Hematopoietic multipotent progenitor cell treated with erythropoietin and hydrocortisone succinate and interleukin-3 and kit ligand, for 6 days (in vitro differentiated cells): ENCODE measurements around the gene MYEF2.

Experiments used
- DNase-seq: peaks from one replicate; pipeline ENCODE4 v3.0.0-alpha.2; 2015

MYEF2 gene

DNA sequence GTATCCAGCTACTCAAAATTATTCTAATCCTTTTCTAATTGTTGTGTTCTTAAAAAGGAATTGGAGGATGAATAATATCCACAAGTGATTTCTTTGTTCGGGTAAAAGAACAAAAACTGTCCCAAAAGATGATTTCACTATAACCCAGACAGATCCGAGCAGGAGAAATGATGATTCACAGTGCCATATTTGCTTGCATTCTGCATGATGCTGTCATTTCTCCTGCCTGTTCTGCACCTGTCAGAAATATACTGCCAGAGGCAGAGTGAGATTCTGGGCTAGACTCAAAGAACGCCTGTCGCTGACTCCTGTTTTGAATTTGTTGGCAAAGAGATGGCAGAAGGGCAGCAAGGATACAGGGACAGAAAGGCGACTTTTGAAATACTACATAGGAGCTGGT lies 92.0 kb downstream of the MYEF2 start:
- no peak for DNase-seq

DNA sequence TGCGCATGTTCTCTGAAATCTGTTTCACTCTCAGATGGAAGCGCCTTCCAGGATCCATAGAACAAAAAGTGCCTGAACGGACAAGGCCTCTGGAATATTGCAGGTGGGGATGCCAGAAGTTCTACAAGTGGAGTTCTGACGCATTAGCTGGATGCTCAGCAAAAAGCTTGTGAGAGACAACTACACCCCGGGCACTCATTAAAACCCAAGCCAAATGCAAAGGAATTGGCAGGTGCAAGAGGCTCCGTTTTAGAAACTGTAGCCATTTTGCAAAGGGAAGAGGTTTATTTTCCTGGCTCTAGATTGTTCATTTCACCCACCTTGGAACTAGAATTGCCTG lies 92.5 kb downstream of the MYEF2 start:
- DNase-seq: no peak

DNA sequence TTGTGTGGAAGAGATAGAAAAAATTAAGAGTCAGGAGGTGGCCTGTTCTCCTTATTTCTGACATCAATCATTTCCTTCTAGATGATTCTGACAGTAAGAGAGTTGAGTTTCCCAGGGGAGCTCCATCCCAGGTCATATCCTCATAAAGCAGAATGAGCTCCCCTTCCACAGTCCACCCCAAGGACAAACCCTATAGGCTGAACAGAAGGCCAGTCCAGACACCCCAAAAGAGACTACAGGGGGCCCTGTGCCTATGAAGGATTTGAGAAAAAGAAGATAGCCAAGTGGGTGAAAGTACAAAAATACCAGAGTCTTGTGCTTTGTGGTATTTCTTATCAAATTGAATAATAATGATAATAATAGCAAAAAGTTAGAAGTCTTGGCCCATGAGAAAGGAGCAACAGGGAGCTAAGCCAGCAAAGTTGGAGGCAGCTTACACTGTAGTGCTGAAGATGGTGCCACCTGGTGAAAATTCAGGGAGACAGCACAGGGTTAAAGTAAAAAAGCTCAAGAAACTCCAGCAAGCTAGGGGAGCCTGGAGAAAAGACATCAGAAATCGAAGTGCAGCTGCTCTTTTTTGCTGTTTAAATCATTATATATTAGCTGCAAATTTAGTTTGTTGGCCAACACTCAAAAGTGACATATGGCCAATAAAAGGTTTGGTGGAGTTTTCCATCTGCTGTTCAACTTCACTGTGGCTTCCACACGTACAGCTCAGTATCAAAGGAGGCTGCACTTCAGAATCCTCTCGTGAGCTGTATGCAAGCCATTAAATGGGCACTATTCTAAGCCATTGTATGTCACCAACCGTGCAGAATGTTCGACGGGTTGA lies 93.1 kb downstream of the MYEF2 start:
- peak; percentile 32 for DNase-seq
